HG02759 (cell line): Measurements from ENCODE around the gene ZNF79.
"Not testable (repeated sequence)": the region's sequence is repeated elsewhere in the genome, so short reads cannot be mapped to it uniquely, and the experiment has no call there.

ENCODE experiments used
- ATAC-seq: cut with Tn5 transposase; IDR thresholded peaks from one replicate; pipeline ENCODE4 v1.9.1; 2021; ENCODE audit warnings: mild to moderate bottlenecking, moderate library complexity; ENCODE audit not compliant: unreplicated experiment

The ZNF79 gene

GRCh38 chr9:127451858-127452656 is 27.9 kb downstream of the ZNF79 start:
- ATAC-seq: peak; percentile 4

GRCh38 chr9:127452691-127453090 is 28.5 kb downstream of the ZNF79 start:
- no peak for ATAC-seq

GRCh38 chr9:127455324-127455992 is 31.3 kb downstream of the ZNF79 start:
- ATAC-seq: no peak

GRCh38 chr9:127457191-127457878 is 33.2 kb downstream of the ZNF79 start:
- no peak for ATAC-seq

DNA sequence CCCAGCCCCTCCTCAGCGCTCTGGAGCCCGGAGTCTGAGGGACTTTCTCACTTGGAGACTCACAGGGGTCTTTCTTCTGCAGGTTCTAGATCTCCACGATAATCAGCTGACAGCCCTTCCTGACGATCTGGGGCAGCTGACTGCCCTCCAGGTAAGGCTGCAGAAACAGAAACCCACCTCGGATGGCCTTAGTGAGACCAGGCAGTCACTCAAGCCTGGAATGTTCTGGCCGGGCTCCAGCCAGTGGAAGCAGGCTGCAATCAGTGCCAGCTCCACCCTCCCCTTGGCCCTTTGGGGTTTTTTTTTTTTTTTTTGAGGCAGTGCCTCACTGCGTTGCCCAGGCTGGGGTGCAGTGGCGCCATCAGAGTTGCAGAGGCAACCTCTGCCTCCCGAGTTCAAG is 34.7 kb downstream of the ZNF79 start:
- ATAC-seq: no peak

- ATAC-seq: no peak
Observed at GRCh38 chr9:127463382-127463781, 39.2 kb downstream of the ZNF79 start.

DNA sequence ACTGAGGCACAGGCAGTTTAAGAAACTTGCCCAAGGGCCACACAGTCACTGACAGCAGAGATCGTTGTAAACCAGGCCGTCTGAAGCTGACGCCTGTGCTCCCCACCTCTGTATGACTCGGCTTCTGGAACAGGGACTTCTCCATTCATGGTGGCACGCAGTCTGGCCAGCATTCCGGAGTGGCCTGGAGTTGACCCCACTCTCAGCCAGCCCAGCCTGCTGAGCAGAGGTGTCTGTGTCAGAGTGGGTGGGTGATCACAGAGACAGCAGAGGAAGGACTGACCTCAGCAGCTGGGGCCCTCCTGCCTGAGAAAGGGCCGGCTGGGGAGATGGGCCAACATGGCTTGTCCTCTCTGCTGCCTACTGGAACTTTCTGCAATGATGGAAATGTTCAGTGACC is 39.7 kb downstream of the ZNF79 start:
- no peak for ATAC-seq

GRCh38 chr9:127466407-127466917 is 42.3 kb downstream of the ZNF79 start:
- ATAC-seq: not testable (repeated sequence)

- no peak for ATAC-seq
Observed at GRCh38 chr9:127467621-127468020, 43.4 kb downstream of the ZNF79 start.

GRCh38 chr9:127470662-127471061 is 46.5 kb downstream of the ZNF79 start:
- ATAC-seq: no peak

- ATAC-seq: no peak
Observed at GRCh38 chr9:127473501-127473900, 49.3 kb downstream of the ZNF79 start.

DNA sequence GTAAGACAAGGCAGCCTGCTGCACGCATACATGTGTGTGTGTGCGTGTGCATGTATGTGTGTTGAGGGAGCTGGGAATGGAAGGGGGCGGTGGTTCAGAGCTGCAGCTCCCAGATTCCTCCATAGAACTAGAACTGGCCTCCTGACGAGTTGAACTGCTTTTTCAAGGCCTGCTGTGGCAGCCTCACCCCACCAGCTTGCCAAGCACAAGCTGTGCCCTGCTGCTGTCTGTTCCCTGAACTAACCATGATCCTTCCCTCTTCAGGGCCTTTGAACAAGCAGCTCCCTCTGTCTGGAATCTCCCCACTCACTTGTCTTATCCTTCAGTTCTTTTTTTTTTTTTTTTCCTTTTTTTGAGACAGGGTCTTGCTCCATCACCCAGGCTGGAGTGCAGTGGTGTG is 49.8 kb downstream of the ZNF79 start:
- no peak for ATAC-seq

- no peak for ATAC-seq
Observed at GRCh38 chr9:127474592-127474991, 50.4 kb downstream of the ZNF79 start.

DNA sequence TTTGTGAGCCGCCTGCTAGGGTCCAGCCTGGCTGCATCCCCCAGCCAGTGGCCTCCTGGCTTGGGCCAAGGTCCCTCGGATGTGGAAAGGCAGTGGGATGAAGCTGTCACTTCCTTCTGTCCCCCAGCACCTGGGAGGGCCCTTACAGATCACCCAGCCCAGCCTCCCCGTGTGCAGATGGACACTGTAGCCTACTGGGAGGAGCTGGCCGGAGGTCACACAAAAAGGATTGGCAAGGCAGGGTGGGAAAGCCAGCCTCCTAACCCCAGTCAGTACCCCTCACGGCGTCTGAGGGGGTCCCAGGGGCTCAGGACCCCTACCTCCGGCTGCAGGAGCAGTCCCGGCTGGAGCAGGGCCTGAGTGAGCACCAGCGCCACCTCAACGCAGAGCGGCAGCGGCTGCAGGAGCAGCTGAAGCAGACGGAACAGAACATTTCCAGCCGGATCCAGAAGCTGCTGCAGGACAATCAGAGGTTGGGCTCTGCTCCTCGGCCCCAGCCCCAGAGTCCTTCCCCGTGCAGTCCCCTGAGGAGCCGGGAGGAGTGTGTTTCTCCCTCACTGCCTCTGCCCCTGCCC is 55.4 kb downstream of the ZNF79 start:
- no peak for ATAC-seq

DNA sequence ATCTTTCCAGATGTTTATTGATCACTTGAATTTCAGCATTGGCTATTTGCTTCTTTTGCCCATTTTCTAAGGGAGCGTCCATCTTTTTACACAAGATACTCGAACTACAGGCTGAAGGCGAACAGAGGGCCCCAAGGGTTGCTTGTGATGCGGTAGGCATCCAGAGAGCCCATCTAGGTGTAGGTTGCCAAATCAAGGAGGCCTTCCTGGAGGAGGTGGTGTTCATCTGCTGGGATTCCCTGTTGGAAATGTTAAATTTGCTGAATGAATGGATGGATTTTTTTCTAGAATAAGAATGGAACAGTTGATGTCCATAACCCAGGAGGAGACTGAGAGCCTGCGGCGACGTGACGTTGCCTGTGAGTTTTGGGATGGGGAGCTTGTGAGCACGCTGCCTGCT is 58.5 kb downstream of the ZNF79 start:
- no peak for ATAC-seq

- ATAC-seq: no peak
Observed at GRCh38 chr9:127485995-127486394, 61.8 kb downstream of the ZNF79 start.

DNA sequence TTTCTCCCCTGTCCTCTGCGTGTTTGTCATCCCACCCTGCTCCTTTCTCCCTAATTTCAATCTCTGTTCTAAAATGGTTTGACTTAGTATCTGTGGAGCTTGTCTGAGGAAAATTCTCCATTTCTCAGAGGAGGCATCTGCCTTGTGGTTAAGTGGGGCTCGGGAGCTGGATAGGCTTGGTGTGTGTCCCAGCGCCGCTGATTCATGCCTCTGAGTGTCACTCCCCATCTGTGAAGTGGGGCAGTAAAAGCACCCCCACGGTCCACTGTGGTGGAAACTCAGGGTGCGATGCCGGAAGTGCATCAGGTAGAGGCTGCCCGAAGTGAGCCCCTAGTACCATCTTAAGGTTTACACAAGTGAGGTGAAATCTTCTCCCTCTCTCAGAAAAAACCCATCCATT is 64.8 kb downstream of the ZNF79 start:
- ATAC-seq: no peak

- ATAC-seq: no peak
Observed at GRCh38 chr9:127489471-127490115, 65.4 kb downstream of the ZNF79 start.

GRCh38 chr9:127490535-127491230 is 66.5 kb downstream of the ZNF79 start:
- ATAC-seq: no peak

DNA sequence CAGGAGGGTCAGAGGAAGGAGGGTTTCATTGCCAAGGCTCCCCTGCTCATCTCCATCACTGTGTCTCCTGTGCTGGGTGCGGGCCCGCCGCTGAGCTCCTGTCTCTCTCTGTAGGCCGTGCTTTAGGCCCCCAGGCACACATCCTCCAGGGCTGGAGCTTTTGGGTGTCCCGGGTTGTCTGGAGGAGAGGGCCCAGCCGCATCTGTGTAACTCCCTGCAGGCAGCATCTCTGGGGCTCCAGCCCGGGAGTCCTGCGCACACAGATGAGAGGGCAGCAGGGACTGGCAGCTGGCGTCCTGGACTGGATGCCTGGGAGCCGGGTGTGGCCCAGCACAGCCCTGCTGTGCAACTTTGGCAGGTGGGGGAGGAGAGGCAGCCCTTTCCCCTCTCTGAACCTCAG is 67.3 kb downstream of the ZNF79 start:
- ATAC-seq: no peak
